Fibroblast of skin of scalp (primary cell): ENCODE data around the gene IREB2.
"Not testable (repeated sequence)": the region's sequence is repeated elsewhere in the genome, so short reads cannot be mapped to it uniquely, and the experiment has no call there.

ENCODE experiments used
- DNase-seq: peaks from one replicate; pipeline ENCODE4 v3.0.0-alpha.2; 2013

IREB2 gene

GRCh38 chr15:78407608-78408354 is 30.2 kb upstream of the IREB2 start:
- no peak for DNase-seq

DNA sequence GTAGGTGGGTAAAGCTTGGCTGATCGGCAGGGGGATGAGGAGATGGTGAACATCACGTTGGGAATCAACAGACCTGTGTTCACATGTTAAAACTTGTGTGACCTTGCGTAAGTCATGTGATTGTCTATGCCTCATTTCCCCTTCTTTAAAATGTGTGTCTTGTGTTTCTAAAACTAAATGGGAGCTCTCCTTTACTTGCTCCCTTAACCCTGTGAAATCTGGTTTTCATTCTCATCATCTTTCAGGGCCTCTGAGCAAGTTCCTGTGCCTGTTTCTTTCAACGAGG is 29.7 kb upstream of the IREB2 start:
- DNase-seq, result no peak

DNA sequence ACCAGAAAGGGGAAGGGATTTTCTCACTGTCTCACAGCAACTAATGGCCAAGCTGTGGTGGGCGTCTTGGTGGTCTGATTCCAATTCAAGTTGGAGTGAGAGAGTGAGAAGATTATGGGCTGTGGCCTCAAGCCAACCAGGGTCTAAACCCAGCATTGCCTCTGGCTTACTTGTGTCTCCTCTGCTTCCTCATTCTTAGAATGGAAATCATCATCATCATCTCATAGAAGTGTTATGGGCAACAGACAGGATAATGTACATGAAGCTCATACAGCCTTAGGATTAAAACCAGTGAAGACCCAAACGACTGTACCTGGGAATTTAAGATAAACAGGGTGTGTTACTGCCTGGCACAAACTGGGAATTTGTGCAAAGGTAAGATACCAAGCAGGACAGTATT is 29.1 kb upstream of the IREB2 start:
- DNase-seq, result no peak

- DNase-seq, result no peak
Measured at GRCh38 chr15:78411061-78411460, 27.0 kb upstream of the IREB2 start.

- no peak for DNase-seq
Measured at GRCh38 chr15:78414621-78415250, 23.3 kb upstream of the IREB2 start.

GRCh38 chr15:78415284-78415683 is 22.7 kb upstream of the IREB2 start:
- DNase-seq, result peak; percentile 47

DNA sequence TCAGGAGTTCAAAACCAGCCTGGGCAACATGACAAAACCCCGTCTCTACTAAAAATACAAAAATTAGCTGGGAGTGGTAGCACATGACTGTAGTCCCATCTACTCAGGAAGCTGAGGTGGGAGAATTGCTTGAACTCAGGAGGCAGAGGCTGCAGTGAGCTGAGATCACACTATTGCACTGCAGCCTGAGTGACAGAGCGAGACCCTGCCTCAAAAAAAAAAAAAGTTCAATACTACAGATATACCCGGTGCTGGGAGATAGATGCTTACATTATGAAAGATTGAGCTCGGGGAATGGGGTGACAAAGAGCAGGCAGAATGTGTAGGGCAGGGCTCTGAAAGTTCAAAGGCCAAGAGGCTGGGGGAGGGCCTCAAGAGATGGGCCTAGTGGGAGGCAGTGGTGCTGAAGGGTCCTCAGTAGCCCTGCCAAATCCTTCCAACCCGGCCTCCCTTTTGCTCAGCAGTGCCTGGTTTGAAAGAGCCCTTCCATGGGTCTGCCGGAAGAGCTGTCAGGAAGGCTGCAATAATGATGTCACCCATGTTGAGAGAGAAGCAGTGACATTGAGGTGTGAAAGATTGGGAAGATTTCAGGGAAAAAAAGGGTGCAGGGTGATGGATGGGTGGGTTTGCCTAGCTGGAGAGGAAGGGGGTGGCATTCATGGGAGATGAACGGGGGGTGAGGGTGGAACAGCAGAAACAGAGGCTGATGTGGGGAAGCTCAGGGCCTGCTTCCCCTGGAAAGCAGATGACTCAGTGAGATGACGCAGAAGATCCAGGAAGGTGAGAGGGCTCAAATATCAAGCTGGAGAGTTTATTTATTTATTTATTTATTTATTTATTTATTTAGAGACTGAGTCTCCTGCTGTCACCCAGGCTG is 20.0 kb upstream of the IREB2 start:
- no peak for DNase-seq

DNA sequence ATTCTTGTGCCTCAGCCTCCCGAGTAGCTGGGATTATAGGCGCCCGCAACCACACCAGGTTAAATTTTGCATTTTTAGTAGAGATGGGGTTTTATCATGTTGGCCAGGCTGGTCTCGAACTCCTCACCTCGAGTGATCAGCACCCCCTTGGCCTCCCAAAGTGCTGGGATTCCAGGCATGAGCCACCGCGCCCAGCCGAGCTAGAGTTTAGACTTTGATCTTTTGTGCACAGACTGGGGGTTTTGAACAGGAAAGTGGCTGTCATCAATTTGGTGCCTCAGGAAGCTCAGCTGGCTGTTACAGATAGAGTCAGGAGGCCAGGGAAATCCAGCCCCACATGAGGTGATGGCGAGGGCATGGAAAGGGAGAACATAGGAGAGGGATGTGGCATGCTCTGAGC is 19.3 kb upstream of the IREB2 start:
- no peak for DNase-seq

DNA sequence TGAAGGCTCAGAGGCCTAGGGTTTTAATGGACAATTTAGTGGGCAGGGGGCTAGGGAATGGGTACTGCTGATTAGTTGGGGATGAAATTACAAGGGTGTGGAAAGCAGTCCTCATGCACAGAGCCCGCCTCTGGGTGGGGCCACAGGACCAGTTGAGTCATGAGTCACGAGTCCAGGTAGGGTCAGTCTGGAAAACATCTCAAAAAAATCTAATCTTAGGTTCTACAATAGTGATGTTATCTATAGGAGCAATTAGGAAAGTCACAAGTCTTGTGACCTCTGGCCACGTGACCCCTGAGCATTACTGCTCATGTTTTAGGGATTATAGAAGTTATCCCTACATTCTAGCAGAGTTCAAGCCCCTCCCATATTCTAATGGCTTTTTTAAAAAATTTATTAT is 18.6 kb upstream of the IREB2 start:
- no peak for DNase-seq

DNA sequence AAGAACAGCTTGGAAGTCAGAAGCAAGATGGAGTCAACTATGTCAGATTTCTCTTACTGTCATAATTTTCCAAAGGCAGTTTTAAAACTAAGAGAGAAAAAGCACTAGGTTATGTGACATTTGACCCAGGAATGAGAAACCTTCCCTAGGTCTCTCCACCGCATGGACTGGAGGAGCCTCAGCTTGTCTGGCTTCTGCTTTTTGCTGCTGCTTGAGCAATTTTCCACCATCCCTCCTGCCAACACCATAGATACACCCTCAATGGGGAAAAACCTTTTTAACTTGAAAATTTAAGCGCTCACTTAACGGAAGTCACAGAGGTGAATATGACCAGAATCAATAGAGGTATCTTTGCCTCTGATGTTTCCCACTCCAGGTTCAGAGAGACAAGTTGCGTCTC is 17.8 kb upstream of the IREB2 start:
- DNase-seq, result no peak

GRCh38 chr15:78420766-78421165 is 17.2 kb upstream of the IREB2 start:
- DNase-seq, result no peak

DNA sequence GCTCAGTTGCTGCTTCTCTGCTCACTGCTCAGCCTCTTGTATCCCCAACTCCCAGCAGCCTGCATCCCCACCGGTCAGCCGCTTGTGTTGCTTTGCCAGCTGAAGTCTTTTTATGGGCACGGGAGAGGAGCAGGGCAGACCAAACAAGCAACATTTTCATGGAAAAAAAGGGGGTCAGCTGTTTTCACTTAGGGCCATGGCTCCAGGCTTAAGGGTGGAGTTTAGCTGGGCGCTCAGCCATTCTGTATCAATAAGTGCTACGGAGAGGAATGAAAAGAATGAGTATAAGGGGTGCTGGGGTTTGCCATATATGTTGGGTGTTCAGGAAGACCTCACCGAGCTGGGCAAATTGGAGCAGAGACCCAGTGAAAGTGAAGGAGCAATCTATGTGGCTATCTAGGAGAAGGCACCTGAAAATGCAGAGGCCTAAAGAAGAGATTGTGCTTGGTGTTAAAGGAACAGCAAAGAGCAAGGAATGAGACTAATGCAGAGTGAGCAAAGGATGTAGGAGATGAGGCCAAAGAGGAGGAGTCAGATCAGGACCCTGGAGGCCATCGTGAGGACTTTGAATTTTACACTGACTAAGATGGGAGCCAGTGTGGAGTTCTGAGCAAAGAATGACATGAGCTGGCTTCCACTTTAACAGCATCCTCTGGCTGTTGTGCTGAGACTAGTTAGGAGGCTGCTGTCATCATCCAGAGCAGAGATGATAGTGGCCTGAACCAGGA is 16.6 kb upstream of the IREB2 start:
- peak; percentile 62 for DNase-seq

- DNase-seq, result peak; percentile 56
Measured at GRCh38 chr15:78422571-78423340, 15.3 kb upstream of the IREB2 start.

- no peak for DNase-seq
Measured at GRCh38 chr15:78424673-78425072, 13.3 kb upstream of the IREB2 start.

DNA sequence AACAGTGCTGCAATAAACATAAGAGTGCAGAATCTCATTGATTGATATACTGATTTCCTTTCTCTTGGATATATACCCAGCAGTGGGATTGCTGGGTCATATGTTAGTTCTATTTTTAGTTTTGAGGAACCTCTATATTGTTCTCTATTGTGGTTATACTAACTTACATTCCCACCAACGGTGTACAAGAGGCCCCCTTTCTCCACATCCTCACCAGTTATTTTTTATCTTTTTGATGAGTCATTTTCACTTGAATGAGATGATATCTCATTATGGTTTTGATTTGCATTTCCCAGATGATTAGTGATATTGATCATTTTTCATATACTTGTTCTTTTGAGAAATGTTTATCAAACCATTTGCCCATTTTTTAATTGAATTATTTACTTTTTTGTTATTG is 12.4 kb upstream of the IREB2 start:
- no peak for DNase-seq

DNA sequence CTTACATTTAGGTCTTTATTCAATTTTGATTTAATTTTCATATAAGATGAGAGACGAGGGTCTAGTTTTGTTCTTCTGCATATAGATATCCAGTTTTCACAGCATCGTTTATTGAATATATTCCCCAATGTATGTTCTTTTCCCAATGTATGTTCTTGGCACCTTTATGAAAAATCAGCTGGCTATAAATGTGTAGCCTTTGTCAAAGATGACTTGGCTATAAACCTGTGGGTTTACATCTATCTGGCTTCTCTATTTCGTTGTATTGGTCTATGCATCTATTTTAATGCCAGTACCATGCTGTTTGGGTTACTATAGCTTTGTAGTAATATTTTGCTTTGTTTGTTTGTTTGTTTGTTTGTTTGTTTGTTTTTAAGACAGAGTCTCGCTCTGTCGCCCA is 11.7 kb upstream of the IREB2 start:
- DNase-seq, result no peak

- no peak for DNase-seq
Measured at GRCh38 chr15:78427953-78428352, 10.1 kb upstream of the IREB2 start.

- DNase-seq, result no peak
Measured at GRCh38 chr15:78429477-78429876, 8.5 kb upstream of the IREB2 start.

GRCh38 chr15:78431955-78432354 is 6.1 kb upstream of the IREB2 start:
- DNase-seq, result no peak

- DNase-seq, result no peak
Measured at GRCh38 chr15:78432664-78433063, 5.4 kb upstream of the IREB2 start.

- no peak for DNase-seq
Measured at GRCh38 chr15:78434134-78434533, 3.9 kb upstream of the IREB2 start.

DNA sequence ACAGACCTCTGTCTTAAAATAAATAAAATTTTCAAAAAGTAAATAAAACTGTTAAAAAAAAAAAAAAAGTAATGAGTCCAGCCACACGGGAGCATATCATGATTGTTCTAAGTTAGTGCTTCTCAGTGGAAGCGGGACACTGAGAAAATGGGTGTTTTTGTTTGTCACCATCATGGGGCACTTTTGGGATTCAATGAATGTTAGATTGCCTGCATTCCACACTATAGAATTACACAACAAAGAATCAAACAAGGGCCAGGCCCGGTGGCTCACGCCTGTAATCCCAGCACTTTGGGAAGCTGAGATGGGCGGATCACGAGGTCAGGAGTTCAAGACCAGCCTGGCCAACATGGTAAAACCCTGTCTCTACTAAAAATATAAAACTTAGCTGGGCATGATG is 3.3 kb upstream of the IREB2 start:
- not testable (repeated sequence) for DNase-seq
